GM19099 (cell line): ENCODE measurements around the gene CYP4F2.

Experiments
- POLR2A ChIP-seq: IDR thresholded peaks from 3 replicates; pipeline ENCODE4 v1.6.1; 2011; ENCODE audit warnings: low read depth; ENCODE audit not compliant: insufficient read length; ENCODE audit errors: extremely low read depth

The CYP4F2 gene

GRCh38 chr19:15831626-15832025 lies 66.2 kb downstream of the CYP4F2 start:
- no peak for TF ChIP-seq POLR2A

- TF ChIP-seq POLR2A: no peak
These were observed 68.1 kb downstream of the CYP4F2 start for GRCh38 chr19:15829786-15830185.

GRCh38 chr19:15829306-15829698 lies 68.6 kb downstream of the CYP4F2 start:
- TF ChIP-seq POLR2A: no peak

DNA sequence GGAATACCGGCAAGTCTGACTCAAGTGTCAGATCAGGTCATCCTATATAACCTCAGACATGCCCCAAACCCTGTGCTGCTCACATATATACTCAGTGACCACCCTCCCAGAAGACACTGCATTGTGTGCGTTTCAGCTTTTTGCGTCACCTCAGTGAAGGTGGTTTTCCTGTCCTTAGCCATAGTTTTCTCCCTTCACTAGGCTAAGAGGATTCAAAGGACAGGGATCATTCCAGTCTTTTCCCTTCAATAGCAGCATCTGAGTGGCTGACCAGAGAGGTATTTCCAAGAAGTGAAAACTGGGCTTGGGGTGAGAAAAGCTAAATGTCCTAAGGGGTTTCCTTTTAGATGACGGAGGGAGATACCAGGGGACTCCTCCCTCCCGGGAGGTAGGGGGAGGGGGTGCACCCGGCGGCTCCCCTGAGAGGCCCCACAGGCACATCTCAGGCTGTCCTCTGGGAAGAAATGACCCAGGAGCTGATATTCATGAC lies 69.7 kb downstream of the CYP4F2 start:
- TF ChIP-seq POLR2A: no peak
